ENCODE data around the gene TC2N. TPM values are rescaled to one million over a fixed set of nuclear protein-coding genes. Genes with fewer than 3 reads are reported as not detected.

The TC2N gene
- total and polyA plus RNA-seq, 9 of the 15 experiments (the other 6 are each of a cell fraction or from before 2014, with no cell fraction given) = 2.0 to 12.5 (median 7.3) TPM

DNA sequence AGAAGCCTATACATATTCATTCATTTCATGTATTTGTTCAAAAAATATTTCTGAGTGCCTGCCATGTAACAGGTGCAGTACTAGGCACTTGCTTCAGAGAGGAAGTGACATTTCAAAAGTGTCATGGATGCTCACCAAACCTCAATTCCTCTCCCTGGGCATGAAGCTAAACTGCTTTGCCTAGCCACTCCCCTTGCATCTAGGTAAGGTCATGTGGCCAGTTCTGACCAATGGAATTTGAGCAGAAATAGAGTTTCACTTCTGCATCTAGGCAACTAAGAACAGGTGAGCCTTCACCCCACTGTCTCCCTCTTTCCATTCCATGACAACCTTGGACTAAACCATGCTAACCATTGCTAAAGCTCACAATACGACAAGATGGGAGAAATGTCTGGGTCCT lies 27.6 kb downstream of the TC2N start (continued):
- no peak for TF ChIP-seq SP1 (CRISPR knock-in tag; IDR thresholded peaks at IDR 0.05)
- TF ChIP-seq, protein P1, sequence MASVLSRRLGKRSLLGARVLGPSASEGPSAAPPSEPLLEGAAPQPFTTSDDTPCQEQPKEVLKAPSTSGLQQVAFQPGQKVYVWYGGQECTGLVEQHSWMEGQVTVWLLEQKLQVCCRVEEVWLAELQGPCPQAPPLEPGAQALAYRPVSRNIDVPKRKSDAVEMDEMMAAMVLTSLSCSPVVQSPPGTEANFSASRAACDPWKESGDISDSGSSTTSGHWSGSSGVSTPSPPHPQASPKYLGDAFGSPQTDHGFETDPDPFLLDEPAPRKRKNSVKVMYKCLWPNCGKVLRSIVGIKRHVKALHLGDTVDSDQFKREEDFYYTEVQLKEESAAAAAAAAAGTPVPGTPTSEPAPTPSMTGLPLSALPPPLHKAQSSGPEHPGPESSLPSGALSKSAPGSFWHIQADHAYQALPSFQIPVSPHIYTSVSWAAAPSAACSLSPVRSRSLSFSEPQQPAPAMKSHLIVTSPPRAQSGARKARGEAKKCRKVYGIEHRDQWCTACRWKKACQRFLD (CRISPR knock-in tag; IDR thresholded peaks at IDR 0.05) = no peak
- TF ChIP-seq TAF9B (IDR thresholded peaks at IDR 0.05; ENCODE audit: partially characterized antibody) = no peak
- TF ChIP-seq HDAC1 (IDR thresholded peaks at IDR 0.05) = no peak
- no peak for TF ChIP-seq ZNF347 (CRISPR knock-in tag; IDR thresholded peaks at IDR 0.05; ENCODE audit: low read depth)
- TF ChIP-seq, protein P2, sequence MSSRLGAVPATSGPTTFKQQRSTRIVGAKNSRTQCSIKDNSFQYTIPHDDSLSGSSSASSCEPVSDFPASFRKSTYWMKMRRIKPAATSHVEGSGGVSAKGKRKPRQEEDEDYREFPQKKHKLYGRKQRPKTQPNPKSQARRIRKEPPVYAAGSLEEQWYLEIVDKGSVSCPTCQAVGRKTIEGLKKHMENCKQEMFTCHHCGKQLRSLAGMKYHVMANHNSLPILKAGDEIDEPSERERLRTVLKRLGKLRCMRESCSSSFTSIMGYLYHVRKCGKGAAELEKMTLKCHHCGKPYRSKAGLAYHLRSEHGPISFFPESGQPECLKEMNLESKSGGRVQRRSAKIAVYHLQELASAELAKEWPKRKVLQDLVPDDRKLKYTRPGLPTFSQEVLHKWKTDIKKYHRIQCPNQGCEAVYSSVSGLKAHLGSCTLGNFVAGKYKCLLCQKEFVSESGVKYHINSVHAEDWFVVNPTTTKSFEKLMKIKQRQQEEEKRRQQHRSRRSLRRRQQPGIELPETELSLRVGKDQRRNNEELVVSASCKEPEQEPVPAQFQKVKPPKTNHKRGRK (tag; IDR thresholded peaks at IDR 0.05) = no peak
- no peak for TF ChIP-seq BRD4 (IDR thresholded peaks at IDR 0.05)
- TF ChIP-seq, protein P3, sequence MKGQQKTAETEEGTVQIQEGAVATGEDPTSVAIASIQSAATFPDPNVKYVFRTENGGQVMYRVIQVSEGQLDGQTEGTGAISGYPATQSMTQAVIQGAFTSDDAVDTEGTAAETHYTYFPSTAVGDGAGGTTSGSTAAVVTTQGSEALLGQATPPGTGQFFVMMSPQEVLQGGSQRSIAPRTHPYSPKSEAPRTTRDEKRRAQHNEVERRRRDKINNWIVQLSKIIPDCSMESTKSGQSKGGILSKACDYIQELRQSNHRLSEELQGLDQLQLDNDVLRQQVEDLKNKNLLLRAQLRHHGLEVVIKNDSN (CRISPR knock-in tag; IDR thresholded peaks at IDR 0.05) = peak; percentile 76
- TF ChIP-seq, protein P4, sequence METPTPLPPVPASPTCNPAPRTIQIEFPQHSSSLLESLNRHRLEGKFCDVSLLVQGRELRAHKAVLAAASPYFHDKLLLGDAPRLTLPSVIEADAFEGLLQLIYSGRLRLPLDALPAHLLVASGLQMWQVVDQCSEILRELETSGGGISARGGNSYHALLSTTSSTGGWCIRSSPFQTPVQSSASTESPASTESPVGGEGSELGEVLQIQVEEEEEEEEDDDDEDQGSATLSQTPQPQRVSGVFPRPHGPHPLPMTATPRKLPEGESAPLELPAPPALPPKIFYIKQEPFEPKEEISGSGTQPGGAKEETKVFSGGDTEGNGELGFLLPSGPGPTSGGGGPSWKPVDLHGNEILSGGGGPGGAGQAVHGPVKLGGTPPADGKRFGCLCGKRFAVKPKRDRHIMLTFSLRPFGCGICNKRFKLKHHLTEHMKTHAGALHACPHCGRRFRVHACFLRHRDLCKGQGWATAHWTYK (CRISPR knock-in tag; IDR thresholded peaks at IDR 0.05) = no peak
- no peak for TF ChIP-seq GATAD2A (IDR thresholded peaks at IDR 0.05)
- no peak for TF ChIP-seq ETV1 (tag; conservative IDR thresholded peaks at IDR 0.05; ENCODE audit: low read depth)
- TF ChIP-seq C11orf30 (IDR thresholded peaks at IDR 0.05; ENCODE audit: low read depth) = no peak
- TF ChIP-seq, protein P5, sequence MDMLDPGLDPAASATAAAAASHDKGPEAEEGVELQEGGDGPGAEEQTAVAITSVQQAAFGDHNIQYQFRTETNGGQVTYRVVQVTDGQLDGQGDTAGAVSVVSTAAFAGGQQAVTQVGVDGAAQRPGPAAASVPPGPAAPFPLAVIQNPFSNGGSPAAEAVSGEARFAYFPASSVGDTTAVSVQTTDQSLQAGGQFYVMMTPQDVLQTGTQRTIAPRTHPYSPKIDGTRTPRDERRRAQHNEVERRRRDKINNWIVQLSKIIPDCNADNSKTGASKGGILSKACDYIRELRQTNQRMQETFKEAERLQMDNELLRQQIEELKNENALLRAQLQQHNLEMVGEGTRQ (CRISPR knock-in tag; IDR thresholded peaks at IDR 0.05) = peak; percentile 57
- TF ChIP-seq RAD51 (IDR thresholded peaks at IDR 0.05; ENCODE audit: borderline replicate concordance, low read depth) = 0 out of 2 replicates have a peak, but pooled peaks have one; percentile 13
- no peak for TF ChIP-seq ZNF445 (CRISPR knock-in tag; IDR thresholded peaks at IDR 0.05; ENCODE audit: low read depth)
